Smooth muscle cell (in vitro differentiated cells): ENCODE results near the gene NUDT4. TPM values are rescaled to one million over a fixed set of nuclear protein-coding genes. Genes with fewer than 3 reads are reported as not detected.

Experiments used
- DNase-seq: peaks from one replicate; lab custom pipeline; 2025; ENCODE audit not compliant: unreplicated experiment; lab: John Stamatoyannopoulos, UW
- H2AFZ ChIP-seq: fragments of 200-600 bp; sonication (generic); 2 replicates; pipeline ENCODE4 v1.6.0; 2016; ENCODE audit warnings: antibody characterized with exemption, low read depth, mild to moderate bottlenecking
- H3F3A ChIP-seq: fragments of 200-600 bp; sonication (generic); 2 replicates; pipeline ENCODE4 v1.6.0; 2017; ENCODE audit warnings: antibody characterized with exemption, low read depth
- H3K27ac ChIP-seq: fragments of 200-600 bp; sonication (generic); 2 replicates; pipeline ENCODE4 v1.5.1; 2016; ENCODE audit warnings: low read depth, mild to moderate bottlenecking
- H3K27me3 ChIP-seq: fragments of 200-600 bp; sonication (generic); 2 replicates; pipeline ENCODE4 v1.6.1; 2016; ENCODE audit warnings: low read depth, mild to moderate bottlenecking
- H3K36me3 ChIP-seq: fragments of 200-600 bp; sonication (generic); 2 replicates; pipeline ENCODE4 v1.5.1; 2016; ENCODE audit warnings: low read depth
- H3K4me1 ChIP-seq: fragments of 200-600 bp; sonication (generic); 2 replicates; pipeline ENCODE4 v1.5.1; 2016; ENCODE audit warnings: low read depth
- H3K4me2 ChIP-seq: fragments of 200-600 bp; sonication (generic); 2 replicates; pipeline ENCODE4 v1.6.0; 2016; ENCODE audit warnings: mild to moderate bottlenecking
- H3K4me3 ChIP-seq: fragments of 200-600 bp; sonication (generic); 2 replicates; pipeline ENCODE4 v1.5.1; 2016; ENCODE audit warnings: mild to moderate bottlenecking
- H3K79me2 ChIP-seq: fragments of 200-600 bp; sonication (generic); 2 replicates; pipeline ENCODE4 v1.6.0; 2016; ENCODE audit warnings: low read depth, mild to moderate bottlenecking
- H3K9ac ChIP-seq: fragments of 200-600 bp; sonication (generic); 2 replicates; pipeline ENCODE4 v1.6.0; 2016; ENCODE audit warnings: low read depth
- H3K9me3 ChIP-seq: fragments of 200-600 bp; sonication (generic); replicated peaks from 2 replicates; pipeline ENCODE4 v1.5.1; 2016; ENCODE audit warnings: low read depth
- H4K20me1 ChIP-seq: fragments of 200-600 bp; sonication (generic); 2 replicates; pipeline ENCODE4 v1.6.0; 2016; ENCODE audit warnings: low read depth
- CTCF ChIP-seq: fragments of 200-600 bp; sonication (generic); IDR thresholded peaks from 2 replicates; pipeline ENCODE4 v1.5.1; 2017; ENCODE audit warnings: borderline replicate concordance, mild to moderate bottlenecking, antibody characterized with exemption; ENCODE audit not compliant: insufficient read depth, poor library complexity, severe bottlenecking
- WGBS: methylation state at CpG from one replicate; pipeline ENCODE4 v1.1.7; 2016; ENCODE audit warnings: low lambda C conversion rate; 5-methylcytosine and 5-hydroxymethylcytosine counted together
- polyA plus RNA-seq: library from polyadenylated mRNA; unstranded; fragments of >200 nt; fragmentation: Nextera tagmentation; extraction: Ambion mirVana; gene quantifications from 2 replicates; pipeline ENCODE4 v1.2.1, GENCODE V29; 2016
- total RNA-seq: library from RNA; depleted of rRNA; stranded (reverse); fragments of >200 nt; gene quantifications from 2 replicates; pipeline ENCODE4 v1.2.3, GENCODE V29; 2014

The NUDT4 gene
- total and polyA plus RNA-seq, 2 experiments from 2014 or later: 53.9 to 83.2 TPM

- Histone ChIP-seq H3K79me2 (no peaks in the 10 kb centered on the region), H4K20me1 (no peaks in the 10 kb centered on the region), H3K4me1 (no peaks in the 10 kb centered on the region), H3K4me2 (no peak overlapping the region), H3K27me3 (no peaks in the 10 kb centered on the region), H3F3A (no peaks in the 10 kb centered on the region), H3K4me3 (no peak overlapping the region), H3K9me3 (no peaks in the 10 kb centered on the region), H3K36me3 (no peaks in the 10 kb centered on the region), H3K27ac (no peak overlapping the region), H2AFZ (no peak overlapping the region), H3K9ac (no peak overlapping the region)
- no peak for TF ChIP-seq CTCF
- no peak for DNase-seq
- WGBS: 84% methylated on average over 2 of the region's 2 CpGs
Observed at GRCh38 chr12:93456077-93456476, 78.4 kb downstream of the NUDT4 start.

Other genes with a start within 250 kb of the NUDT4 start
- 61.3 and 69.3 TPM in 2 replicates for gene UBE2N, start 64.0 kb downstream of the NUDT4 start, total RNA-seq
- 104 and 111 TPM in 2 replicates for gene UBE2N, start 64.0 kb downstream of the NUDT4 start, polyA plus RNA-seq
- gene MRPL42, start 89.6 kb downstream of the NUDT4 start, total RNA-seq: 113 and 135 TPM in 2 replicates
- gene MRPL42, start 89.6 kb downstream of the NUDT4 start, polyA plus RNA-seq: 82.8 and 85.5 TPM in 2 replicates
- gene SOCS2, start 194.8 kb downstream of the NUDT4 start, total RNA-seq: 18.6 and 20.1 TPM in 2 replicates
- gene SOCS2, start 194.8 kb downstream of the NUDT4 start, polyA plus RNA-seq: 4.9 and 10.8 TPM in 2 replicates